HG03135 (cell line): ENCODE measurements around the gene PNLIPRP2.

Experiments used
- ATAC-seq: cut with Tn5 transposase; IDR thresholded peaks from one replicate; pipeline ENCODE4 v1.9.1; 2021; ENCODE audit warnings: mild to moderate bottlenecking, moderate library complexity; ENCODE audit not compliant: unreplicated experiment

The PNLIPRP2 gene

DNA sequence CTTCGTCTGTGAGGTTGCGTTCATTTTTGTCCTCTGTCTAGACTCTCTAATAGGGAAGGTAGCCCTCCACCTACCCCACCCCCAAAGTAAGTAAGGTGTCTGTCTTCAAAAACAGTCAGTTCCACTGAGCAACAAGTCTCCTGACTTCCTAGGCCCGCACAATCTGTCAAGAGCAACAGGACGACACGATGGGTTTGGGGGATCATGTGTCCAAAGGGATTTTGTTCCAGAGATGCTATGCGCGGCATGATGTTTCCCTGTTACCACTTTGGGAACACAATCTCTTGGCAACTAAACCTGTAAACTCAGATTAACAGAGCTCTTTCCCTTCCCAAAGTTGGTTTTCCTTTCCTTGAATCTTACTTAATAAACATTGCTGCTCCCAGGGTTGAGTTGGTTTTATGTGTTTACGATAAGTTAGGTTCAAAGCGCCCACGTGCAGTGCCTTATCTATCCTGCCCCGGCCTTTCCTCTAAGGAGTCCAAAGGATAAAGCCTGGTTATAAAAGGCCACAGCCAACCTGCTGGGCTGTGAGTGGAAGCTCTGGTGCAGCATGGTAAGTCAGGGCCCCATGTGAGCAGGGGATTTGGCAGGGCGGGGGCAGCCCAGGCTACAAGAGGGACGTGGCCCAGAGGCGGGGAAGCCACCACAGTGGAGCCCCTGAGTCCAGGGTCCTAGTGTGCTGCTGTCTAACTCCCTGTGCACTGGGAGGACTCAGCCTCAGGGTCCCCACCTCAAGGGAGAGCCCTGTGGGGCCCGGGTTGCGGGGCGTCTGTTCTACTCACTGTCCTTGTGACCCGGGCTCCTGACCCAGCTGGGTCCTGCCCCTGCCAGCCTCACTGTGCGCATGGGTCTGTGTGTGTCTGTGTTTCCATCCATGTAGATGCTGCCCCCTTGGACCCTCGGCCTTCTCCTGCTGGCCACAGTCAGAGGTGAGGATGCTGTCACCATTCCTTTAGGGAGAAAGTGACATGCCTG lies at the start of gene PNLIPRP2:
Gene PNLIPRP2 (plus strand): TSS at position 531 of the 978 bp plus-strand sequence.
- ATAC-seq, result no peak

- no peak for ATAC-seq
These were observed 46.0 kb upstream of the PNLIPRP2 start for GRCh38 chr10:116574797-116575196.

DNA sequence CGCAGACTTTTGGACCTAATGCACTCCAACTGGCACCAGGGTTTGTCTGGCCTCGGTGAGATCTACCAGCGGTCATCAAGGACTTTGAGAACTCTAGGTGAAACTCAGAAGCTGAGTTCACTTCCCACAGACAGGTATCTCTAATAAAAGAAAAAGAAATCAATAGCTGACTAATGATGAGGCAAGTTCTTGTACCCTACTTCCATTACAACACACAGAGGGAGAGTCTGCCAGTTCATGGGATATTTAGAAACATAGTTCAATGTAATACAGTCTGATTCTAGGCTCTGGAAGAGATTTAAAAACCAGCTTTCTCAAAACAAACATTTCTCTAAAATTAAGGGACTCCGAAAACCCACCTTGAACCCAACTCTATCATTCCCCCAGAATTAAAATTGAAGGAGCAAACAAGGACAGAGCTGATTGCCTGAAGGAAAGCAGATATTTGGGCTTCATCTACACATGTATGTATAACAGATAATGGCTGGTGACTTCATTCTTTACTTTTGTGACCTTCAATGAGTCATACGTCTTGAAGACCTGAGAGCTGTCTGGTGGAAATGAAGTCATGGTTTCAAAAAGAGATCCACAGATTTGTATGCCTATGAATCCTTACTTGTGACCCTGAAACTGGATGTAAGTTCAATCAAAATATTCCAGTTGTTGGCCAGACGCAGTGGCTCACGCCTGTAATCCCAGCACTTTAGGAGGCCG lies 32.7 kb upstream of the PNLIPRP2 start:
- ATAC-seq, result no peak

- no peak for ATAC-seq
These were observed 31.8 kb upstream of the PNLIPRP2 start for GRCh38 chr10:116588995-116589394.

DNA sequence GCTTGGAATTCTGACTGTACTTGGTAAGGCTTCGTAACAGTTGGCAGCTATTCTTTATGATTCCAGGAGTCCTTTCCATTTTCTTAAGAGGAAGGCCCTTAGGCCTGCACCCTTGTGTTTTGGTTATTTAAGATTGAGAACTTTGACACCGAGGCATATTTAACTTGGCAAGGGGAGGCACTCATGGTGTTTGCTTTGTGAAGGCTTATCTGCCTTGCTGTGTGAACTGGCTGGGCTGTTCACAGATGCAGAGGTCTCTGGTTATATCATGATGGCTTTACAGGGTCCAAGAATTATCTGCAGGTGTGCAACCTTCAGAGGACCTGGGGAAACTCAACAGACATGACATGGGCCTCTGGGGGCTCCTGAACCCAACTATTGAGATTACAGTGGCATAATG lies 30.8 kb upstream of the PNLIPRP2 start:
- no peak for ATAC-seq

DNA sequence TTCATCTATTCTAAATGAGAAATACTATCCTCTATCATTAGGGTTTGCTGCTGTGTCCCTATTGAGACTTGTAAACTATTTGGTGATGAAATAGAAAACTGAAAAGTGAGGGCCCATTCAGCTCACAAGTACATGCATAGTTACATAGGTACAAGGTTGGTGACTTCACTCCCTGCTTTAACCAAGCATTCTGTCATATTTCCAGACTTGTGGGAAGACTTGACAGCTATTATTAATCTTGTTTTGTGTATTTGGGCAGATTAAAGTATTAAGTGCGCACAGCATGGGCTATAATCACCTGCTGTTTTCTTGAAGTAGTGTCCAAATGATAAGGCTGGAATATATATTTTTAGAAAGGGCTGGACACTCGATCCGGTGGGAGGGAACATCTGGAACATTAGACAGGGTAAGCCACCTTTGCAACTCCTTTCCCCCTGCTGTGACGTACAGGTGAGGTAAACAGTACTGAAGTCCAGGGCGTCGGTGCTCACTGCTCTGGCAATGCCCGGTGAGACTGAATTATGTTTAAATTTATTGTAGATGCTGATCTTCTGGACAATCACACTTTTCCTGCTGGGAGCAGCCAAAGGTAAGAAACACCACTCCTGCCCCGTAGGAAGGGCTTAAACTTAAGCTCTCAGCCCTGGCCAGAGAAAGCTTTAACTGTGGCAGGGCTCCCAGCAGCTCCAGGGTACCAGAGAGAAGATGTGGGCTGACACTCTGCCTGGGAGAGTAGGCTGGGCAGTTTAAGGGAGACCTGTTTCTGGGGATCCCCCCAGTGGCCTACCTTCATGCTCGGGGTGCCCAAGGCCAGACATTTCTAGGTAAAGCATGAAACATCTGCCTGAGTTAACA lies 29.9 kb upstream of the PNLIPRP2 start, which contains the start of gene PNLIPRP1:
Gene PNLIPRP1 (plus strand): TSS at position 370 of the 855 bp plus-strand sequence. CDS start 171 bp downstream, at position 541.
- ATAC-seq, result no peak

- ATAC-seq, result no peak
These were observed 27.5 kb upstream of the PNLIPRP2 start for GRCh38 chr10:116593139-116593740.

DNA sequence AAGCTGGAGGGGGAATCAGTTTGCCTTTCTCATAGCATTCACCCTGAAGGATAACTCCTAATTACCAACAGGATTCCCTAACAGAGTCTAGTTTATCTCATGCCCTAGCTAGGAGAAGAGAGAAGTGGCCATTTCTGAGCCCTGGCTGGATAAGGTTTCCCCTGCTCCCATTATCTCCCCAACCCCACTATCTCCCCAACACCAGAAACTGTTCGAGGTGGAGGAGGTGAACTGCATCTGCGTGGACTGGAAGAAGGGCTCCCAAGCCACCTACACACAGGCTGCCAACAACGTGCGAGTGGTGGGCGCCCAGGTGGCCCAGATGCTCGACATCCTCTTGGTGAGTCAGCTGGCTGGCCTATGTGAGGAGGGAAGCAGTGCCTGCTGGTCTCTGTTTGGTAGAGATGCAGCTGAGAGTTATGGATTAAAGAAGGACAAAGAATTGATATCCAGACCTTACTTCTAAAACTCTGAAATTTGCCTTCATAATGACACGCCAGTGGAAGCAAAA lies 26.2 kb upstream of the PNLIPRP2 start:
- ATAC-seq, result no peak

DNA sequence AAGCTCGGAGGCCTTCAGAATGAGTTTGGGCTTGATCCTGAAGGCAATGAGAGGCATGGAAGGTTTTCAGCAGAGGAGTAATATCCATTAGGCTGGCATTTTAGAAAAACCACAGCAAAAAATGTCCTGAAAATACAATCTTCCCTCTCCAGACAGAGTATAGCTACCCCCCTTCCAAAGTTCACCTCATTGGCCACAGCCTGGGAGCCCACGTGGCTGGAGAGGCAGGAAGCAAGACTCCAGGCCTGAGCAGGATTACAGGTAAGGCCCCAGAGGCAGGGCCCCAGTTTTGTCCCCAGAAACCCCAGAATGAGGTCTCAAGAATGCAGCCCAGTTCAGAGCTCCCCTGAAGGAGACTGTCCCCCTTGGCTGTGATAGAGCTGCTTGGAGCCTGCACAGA lies 24.7 kb upstream of the PNLIPRP2 start:
- no peak for ATAC-seq

GRCh38 chr10:116597543-116597942 lies 23.2 kb upstream of the PNLIPRP2 start:
- no peak for ATAC-seq

DNA sequence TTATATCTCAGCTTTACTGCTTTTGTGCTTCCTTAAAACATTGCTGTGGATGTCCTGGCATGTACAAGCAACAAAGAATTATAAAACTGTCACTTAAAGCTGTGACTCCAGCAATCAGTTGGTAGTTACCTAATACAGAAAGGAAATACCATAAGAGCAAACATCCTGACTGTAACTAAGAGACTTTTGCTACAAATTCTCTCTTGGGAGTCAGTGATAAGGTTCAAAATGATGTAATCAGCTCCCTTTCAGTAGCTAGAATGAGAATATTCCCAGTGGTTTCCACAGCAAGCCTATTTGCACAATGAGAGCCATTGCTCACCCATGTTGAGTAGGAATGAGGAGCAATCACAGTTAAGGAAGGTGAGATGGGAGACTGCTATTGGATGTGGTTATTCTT lies 22.4 kb upstream of the PNLIPRP2 start:
- no peak for ATAC-seq

DNA sequence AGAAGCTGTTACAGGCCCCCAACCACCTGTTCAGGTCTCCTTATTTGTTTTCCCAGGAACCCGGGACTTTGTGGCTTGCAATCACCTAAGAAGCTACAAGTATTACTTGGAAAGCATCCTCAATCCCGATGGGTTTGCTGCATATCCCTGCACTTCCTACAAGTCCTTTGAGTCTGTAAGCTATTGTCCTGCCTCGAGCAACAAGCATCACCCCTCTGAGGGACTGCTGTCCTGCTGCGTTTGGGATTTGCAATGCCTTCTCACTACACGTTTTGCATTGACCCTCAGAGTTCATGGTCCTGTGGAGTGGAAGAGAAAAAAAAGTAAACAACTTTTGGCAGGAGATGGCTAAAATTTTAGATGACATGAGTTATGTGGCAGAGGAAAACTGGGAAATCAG lies 20.8 kb upstream of the PNLIPRP2 start:
- ATAC-seq, result no peak

DNA sequence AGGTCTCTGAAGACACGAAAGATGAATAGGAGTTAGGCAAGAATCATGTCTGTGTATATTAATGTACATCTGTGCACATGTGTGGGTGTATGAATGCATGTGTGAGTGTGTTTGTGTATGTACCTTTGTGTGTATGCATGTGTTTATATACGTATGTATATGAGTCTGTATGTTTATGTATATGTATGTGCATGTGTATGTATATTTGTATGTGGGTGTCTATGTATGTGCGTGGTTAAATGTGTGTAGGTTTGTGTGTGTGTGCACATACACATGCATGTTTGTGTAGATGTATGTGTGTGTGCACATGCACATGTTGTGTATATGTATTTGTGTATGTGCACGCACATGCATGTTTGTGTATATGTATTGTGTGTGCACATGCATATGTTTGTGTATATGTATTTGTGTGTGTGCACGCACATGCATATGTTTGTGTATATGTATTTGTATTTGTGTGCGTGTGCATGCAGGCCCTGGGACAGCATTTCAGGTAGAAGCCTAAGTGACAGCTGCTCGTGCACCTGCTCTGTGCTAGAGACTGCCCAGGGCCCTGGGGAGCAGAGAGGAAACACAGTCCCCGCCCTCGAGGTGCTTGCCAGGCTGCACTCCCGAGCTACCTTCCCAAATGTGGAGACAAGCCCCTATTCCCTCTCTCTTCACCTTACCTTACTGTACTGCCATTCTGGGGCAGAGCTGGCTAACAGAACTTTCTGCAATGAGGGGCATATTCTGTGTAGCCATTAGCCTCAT lies 17.9 kb upstream of the PNLIPRP2 start:
- ATAC-seq, result no peak

GRCh38 chr10:116606061-116606483 lies 14.7 kb upstream of the PNLIPRP2 start:
- no peak for ATAC-seq

- ATAC-seq, result no peak
These were observed 13.4 kb upstream of the PNLIPRP2 start for GRCh38 chr10:116607336-116607735.

DNA sequence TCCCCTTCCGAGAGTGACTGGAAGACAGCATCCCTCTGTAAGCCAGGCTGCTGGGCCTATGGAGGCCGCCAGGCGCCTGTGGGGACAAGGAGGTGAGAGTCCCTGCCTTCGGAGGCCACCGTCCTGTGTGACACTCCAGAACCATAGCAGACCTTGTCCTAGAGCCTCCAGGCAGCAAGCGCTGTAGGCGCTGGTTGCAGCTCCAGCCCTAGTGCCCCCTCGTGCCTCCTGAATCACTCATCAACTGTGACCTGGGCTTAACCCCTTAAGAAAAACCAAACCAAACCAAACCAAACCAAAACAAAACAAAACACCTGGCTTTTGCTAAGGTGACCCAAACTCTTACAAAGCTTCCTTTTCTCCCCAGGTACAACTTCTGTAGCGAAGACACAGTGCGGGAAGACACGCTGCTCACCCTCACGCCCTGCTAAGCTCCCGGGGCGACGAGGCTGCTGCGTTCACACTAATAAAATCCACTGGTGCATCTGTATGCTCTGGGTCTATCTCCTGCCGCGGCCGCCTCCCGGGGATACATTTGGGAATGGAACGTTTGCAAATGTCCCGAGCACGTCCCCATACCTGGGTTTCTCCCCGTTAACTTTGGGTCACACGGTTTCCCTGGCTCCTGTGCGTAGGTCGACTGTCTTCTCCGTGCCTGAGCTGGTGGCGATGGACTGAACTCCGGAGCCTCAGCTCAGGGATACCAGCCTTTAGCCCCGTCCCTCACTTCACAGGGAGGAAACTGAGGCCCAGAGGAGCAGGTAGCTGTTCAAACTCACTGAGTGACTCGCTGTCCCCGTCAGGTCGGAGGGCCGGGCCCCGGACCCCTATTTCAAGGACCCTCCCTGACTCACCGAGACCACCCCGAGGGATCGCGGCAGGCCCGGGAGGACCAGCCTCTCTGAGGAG lies 11.8 kb upstream of the PNLIPRP2 start:
- no peak for ATAC-seq

DNA sequence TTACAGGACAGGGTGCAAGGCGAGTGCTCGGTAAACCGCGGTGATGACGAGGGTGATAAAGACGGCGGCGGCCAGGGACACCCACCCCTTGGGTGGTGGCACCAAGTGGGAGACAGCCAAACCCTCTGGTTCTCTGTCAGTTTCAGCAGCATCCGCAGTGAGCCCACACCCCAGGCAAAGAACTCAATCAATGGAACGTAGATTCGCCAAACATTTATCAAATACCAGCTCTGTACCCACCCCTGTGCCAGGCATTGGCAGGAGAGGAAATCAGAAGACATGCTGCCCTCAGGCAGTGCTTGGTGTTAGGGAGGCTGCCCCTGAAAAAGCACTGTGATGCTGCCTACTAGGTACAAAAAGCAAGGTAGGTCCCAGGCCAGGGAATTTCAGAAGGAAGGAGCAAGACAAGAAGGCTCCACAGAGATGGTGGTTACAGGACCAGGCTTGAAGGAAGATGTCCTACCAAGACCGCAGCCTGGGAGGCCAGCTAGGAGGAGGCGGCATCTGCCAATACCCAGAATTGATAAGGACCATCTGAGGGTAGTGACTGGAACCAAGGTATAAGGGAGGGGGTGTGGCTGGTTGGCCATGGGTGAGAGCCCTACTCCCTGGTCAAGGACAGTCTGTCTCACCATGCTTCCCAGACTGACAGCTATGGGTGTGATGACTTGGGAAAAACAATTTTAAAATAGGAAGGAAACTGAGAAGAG lies 10.2 kb upstream of the PNLIPRP2 start:
- no peak for ATAC-seq

GRCh38 chr10:116611153-116611545 lies 9.6 kb upstream of the PNLIPRP2 start:
- no peak for ATAC-seq
